PC-3 (cell line): ENCODE measurements around the gene ECHDC1.

Source experiments
- EZH2 ChIP-seq: fragments of 300-600 bp; sonication (generic); IDR thresholded peaks from one replicate; pipeline ENCODE4 v1.6.1; 2017; ENCODE audit warnings: antibody characterized with exemption, mild to moderate bottlenecking, low read length; ENCODE audit not compliant: unreplicated experiment
- EZH2phosphoT487 ChIP-seq: fragments of 300-600 bp; sonication (generic); IDR thresholded peaks from 2 replicates; pipeline ENCODE4 v1.6.1; 2018; ENCODE audit warnings: mild to moderate bottlenecking, antibody characterized with exemption, low read length, borderline replicate concordance
- TF ChIP-seq, protein P1 (sequence below): fragments of 300-600 bp; sonication (generic); conservative IDR thresholded peaks from 2 replicates; pipeline ENCODE4 v1.5.1; 2017; ENCODE audit warnings: antibody characterized with exemption, low read depth, mild to moderate bottlenecking, low read length

DNA sequence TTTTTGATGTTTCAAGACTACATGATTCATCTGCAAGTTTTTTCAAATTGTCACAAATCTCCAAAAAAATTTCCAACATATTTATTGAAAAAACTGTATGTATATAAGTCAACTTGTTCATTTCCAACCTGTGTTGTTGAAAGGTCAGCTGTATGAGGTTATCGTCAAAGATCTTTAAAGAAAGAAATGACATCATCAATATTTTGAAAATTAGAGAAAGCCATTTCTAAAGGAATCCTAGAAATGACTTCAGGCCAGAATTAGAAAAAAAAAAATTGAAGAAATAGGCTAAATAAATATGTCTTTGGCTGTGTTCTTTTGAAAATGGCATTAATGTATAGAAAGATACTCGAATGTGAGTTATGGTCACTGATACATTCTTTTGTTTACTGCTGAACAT lies 69.9 kb downstream of the ECHDC1 start:
- TF ChIP-seq, protein P1, sequence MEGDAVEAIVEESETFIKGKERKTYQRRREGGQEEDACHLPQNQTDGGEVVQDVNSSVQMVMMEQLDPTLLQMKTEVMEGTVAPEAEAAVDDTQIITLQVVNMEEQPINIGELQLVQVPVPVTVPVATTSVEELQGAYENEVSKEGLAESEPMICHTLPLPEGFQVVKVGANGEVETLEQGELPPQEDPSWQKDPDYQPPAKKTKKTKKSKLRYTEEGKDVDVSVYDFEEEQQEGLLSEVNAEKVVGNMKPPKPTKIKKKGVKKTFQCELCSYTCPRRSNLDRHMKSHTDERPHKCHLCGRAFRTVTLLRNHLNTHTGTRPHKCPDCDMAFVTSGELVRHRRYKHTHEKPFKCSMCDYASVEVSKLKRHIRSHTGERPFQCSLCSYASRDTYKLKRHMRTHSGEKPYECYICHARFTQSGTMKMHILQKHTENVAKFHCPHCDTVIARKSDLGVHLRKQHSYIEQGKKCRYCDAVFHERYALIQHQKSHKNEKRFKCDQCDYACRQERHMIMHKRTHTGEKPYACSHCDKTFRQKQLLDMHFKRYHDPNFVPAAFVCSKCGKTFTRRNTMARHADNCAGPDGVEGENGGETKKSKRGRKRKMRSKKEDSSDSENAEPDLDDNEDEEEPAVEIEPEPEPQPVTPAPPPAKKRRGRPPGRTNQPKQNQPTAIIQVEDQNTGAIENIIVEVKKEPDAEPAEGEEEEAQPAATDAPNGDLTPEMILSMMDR = no peak
- TF ChIP-seq EZH2 (no peak), EZH2phosphoT487 (no peak)
